NCI-H345 treated with DMSO at 0.1 percent for 48 hours (cell line): ENCODE measurements around the gene CD48.

Experiments
- DNase-seq: peaks from one replicate; lab custom pipeline; 2025; ENCODE audit not compliant: unreplicated experiment; lab: John Stamatoyannopoulos, UW

CD48 gene

DNA sequence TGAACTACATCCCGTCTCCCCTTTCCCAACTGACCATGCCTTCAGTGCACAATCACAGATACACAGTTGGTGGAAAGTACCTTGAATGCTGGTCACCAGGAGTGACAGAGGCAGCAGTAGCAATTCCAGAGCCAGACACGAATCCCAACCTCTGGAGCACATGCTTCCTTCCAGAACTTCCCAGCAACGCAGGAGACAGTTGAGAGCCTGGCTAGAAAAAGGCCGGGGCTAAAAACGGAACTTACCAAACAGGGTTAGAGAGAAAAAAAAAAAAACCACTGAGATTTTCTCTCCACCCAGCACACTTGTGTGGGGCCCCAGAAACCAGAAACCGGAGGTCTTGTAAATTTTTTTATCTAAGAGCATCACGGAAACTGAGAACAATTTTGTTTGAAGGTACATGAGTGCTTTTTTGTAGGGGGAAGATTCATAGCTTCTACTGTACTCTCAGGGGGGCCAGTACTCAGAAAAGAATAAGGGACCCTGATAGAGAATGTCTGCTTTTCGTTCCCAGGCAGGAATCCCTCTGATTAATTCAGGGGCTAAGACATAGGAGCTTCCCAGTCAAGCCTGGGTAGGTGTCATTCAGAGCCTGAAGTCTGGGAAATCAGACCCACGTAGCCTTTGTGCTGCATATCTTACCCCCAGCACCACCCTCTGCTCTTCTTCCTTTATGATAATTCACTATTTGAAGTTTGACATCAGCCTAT, at the start of gene CD48:
CD48 (minus strand) TSS at position 221 of the 710 bp plus-strand sequence; CDS start at position 162, 59 bp downstream.
- no peak for DNase-seq

DNA sequence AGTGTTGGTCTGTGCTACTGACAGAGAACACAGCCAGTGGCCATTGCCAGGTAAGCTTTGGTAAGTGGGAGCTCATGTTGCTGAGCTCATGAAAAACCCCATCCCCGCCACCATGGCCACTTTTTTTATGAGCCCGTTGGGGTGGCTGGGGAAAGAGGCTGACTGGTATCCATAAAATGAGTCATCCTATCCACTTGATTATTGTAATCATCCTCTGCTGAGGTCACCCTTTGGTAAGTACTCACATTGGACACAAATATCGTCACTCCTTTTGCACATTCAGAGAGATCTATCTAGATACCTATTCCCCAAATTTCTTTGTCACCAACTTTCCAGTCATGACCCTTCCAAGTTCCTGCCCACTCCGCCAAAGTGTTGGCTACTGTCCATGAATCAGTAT, 49.4 kb upstream of the CD48 start:
- DNase-seq: no peak

DNA sequence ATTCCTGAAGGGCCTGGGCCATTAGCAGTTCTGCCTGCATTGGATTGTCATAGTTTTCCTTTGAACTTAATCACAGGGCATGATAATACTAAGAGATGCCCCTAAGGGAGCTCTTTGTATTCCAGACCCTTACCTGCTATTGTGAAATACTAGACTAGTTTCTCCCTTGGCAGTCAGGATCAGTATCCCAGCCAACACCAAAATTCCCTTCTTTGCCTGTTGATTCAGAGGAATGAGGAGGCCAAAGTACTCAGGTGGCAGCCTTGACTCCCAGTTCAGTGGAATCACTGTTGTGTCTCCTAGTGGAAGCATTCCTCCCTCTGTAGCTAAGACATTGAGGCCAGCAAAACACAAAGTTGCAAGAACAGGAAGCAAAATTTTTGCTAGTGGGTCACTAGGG, 48.1 kb upstream of the CD48 start:
- DNase-seq: no peak

GRCh38 chr1:160758521-160758920, 46.9 kb upstream of the CD48 start:
- DNase-seq: no peak

DNA sequence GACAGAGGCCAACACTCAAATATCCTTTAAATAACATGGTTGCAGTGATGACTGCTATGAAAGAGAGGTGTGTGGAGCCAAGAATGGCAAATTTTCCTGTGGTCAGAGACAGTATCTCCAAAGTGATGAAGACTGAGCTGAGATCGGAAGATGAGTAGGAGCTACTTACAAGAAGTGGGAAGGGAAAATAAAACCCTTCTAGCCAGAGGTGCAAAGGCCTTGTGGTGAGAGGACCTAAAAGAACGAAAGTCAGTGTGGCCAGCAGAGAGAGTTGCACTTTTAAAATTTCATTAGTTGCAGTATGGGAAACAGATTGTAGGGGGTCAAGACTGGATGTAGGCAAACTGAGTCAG, 45.2 kb upstream of the CD48 start:
- no peak for DNase-seq

DNA sequence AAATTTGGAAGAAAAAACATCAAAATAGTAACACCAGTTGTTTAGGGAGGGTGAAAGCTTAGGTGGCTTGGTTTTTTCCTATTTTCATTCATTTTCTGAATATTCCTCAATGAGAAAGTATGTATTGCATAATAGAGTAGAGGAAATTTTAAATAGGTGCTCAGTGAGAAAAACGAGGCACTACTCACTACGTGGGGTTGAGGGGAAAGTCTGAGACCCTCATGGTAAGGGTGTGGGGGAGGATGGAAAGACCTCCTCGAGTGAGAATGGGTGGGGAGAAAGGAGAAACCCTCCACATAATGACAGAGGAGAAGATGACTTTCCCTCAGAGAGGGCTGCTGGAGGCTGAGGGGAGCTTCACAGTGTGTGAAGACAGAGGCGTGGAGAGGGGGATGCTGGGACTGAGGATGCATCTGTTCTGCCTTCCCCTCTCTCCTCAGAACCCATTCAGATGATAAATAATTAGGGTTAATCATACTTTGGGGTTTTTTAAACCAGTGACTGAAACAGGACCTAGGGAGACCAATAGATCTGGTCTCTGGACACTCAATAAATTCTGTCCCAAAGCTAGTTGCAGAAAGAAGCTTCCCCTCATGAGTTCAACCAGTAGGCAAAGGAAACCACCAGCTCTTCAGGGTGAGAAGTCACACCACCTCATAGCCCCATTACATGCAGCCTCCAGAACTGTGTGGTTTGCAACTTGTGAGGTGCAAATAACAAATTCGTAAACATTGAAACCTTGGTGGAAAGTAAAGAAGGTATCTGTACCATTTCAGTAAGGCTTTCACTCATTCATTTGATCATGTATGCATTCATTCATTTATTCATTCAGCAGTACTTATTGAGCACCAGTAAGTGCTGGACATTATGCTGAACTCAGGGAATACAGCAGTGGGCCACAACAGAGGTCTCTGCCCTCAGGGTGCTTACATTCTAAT, 44.6 kb upstream of the CD48 start:
- DNase-seq: no peak

DNA sequence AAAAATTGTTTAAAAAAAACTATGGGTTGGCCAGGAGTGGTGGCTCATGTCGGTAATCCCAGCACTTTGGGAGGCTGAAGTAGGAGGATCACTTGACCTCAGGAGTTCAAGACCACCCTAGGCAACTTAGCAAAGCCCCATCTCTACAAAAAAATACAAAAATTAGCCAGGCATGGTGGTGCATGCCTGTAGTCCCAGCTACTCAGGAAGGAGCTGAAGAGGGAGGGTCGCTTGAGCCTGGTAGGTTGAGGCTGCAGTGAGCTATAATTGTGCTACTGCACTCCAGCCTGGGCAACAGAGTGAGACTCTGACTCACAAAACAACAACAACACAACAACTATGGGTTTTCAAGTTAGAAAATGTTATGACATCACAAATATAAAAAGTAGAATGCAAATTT, 43.8 kb upstream of the CD48 start:
- no peak for DNase-seq

DNA sequence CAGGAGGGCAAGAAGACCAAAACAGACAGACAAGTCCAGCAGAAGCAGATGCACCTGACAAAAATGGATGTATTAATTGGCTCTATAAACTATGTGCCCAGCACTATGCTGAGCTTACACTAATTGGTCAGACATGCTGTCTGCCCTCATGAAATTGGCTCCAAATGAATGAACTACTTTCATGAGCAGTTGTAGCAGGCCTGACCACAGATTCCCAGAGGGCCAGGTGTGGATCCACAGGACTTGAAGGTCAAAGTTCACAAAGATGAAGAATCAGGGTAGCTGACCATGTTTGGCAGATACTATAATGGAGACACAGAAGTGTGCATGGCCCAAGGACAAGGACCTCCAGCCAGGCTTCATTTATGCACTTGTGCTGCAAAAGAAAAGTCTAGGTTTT, 42.0 kb upstream of the CD48 start:
- no peak for DNase-seq

DNA sequence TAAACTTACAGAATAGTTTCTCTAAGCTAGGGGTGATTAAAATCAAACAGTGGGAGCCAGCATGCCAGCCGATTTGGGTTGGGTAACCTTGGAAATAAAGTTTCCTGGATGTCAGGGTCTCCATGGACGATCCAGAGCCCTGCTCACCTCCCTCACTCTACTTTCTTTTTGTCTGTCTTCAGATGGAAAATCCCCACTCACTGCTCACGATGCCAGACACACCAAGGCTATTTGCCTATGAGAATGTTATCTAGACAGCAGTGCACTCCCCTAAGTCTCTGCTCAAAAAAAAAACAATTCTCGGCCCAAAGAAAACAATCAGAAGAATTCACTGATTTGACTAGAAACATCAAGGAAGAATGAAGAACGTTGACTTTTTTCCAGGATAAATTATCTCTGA, 41.3 kb upstream of the CD48 start:
- DNase-seq: no peak

GRCh38 chr1:160752406-160752805, 40.8 kb upstream of the CD48 start:
- no peak for DNase-seq

- no peak for DNase-seq
These were observed 39.0 kb upstream of the CD48 start for GRCh38 chr1:160750608-160751007.

DNA sequence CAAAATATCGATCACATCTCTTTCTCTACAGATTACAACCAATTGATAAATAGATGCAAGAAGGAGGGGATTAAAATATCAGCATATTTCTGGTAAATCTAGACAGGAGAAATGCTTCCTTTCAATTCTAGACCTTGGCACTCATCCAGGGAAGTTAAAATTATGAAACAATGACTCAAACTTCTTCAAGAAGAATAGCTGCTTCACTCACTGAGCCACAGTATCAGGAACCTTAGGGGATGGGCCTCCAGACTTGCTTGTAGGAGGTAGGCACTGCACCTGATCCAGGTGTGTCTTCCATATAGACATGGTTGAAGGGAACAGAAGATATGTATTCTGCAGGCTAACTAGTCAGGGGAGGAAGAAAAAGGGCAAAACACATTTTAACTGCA, 37.3 kb upstream of the CD48 start:
- no peak for DNase-seq

- no peak for DNase-seq
These were observed 36.7 kb upstream of the CD48 start for GRCh38 chr1:160748181-160748877.

DNA sequence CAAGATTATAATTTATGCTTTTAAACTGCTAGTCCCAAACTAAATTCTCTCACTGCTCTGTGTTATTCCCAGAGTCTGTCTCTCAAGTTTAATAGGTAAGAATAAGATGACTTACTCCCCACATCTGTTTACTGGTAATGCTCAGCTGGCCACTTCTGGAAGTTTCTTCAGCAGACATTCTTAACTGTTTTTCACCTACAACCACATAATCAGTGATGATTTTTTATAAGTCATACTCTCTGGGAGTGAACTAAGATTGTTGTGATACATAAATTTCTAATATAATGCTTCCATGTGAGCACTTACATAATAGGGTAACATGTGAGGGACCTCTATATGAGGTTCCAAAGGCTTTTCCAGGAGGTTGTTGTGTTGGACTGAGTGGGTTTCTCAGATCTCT, 36.1 kb upstream of the CD48 start:
- DNase-seq: no peak

DNA sequence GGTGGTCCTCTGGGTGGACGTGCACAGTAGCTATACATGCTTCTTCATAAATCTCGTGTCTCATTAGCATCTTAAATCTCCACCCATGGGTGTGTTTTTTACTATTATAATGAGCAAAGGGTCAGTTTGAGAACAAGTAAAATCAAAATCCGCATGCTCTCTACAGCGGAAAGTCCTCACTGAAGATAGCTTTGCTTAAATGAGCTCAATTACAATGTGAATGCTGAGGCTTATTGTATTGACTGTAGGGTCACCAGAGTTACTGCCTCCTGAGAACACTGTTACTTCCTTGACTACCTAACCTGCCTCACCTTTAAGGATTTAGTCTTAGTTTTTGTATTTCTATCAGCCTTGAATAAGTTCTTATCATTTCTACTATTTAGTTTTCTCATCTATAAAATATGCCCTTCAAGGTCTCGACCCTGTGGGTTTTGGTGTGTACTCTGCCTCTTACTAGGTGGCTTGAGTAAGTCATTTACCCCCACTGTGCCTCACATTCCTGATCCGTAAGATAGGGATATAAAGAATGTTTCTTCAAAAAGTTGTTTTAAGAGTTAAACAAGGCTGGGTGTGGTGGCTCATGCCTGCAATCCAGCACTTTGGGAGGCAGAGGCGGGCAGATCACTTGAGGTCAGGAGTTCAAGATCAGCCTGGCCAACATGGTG, 35.3 kb upstream of the CD48 start:
- no peak for DNase-seq

GRCh38 chr1:160745551-160745950, 33.9 kb upstream of the CD48 start:
- no peak for DNase-seq

DNA sequence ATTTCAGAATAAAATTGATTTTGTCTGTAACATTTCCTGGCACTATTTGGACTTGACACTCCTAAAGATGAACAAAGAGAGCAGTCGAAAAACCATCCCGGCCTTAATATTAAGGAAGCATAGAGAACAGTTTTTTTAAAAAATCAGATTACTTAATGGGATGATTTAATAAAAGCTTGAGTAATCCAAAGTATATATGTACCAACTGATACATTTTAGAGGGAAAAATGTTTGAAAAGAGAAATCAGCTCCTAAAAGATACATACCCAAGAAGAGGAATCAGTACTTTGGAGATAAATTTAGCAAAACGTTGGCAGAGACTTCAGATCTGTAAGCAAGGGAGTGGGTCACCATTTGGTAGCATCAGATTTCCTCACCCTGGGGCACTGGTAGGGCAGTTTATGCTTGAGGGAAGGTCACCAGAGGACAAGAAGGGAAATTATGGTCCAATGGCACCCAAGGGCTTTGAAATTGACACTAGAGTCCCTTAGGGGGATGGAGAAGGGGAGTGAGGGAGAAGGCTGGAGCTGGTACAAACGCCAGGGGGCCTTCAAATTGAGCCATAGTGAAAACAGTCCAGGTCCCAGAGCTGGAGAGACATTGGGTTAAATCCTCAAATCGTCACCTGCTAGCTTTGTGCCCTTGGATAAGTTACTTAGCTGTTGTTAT, 33.4 kb upstream of the CD48 start:
- no peak for DNase-seq

- DNase-seq: no peak
These were observed 32.7 kb upstream of the CD48 start for GRCh38 chr1:160744199-160744851.

DNA sequence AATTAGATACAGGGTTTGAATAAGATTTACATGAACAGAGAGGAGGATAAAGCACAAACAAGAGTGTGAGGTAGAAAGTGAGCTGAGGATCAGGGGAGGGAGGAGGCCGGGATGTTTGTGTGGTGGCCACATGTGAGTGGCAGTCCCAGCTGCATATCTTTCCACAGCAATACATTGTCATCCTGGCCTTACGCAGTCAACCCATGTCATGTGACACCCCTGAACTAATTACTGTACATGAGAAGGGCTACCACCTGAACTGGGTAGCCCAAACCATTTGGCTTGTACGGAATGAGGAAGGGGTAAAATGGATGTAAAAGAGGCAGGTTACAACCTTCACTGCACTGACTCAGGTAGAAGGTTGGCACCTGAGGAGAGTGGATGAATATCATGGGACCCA, 31.6 kb upstream of the CD48 start:
- DNase-seq: no peak

DNA sequence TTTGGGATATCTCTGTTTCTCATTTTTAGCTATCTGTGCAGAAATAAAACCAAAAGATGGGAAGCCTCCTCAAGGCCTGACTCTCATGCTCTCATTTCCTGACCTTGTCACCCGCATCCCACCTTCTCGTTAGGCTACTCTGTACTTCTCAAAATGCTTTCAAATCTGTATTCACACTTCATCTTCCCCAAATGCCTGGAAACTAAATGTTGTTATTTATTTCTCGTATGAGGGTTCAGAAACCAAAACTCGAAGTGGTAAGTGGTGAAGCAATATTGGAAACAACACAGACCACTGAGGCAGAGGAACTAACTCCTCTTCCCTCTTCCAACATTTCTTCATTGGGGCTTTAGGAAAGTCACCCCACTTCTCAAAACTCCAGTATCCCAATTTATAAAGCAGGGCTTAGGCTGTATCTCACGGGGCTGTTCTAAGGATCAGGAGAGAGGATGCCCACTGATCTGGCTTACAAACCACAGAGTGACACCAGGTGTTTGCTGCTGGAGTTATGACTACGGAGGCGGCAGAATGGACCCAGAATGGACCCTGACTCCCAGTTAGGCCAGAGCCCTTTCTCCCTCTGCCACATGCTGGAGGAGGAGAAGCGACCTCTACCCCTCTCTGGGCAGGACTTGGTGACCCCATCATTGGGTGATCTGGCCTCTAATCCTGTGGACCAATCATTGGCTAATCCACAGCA, 31.0 kb upstream of the CD48 start:
- no peak for DNase-seq
